PC-9 (cell line): ENCODE measurements around the gene IFI27L1. TPM values are rescaled to one million over a fixed set of nuclear protein-coding genes. Genes with fewer than 3 reads are reported as not detected.

Source experiments
- BruUV-seq: library from RNA; stranded (reverse); fragments of 400-500 nt; replicated peaks from 2 replicates; lab custom pipeline; 2021; lab: Mats Ljungman, UMichigan
- CTCF ChIA-PET: fragments of 300-600 bp; sonication (Branson Sonifier 250); formaldehyde crosslinking; loops from one replicate; lab custom pipeline; 2022; ENCODE audit warnings: antibody characterized with exemption; lab: Charles Lee
- POLR2A ChIA-PET: fragments of 300-600 bp; sonication (Branson Sonifier 250); formaldehyde crosslinking; loops from one replicate; lab custom pipeline; 2022; ENCODE audit warnings: antibody characterized with exemption; ENCODE audit not compliant: unreplicated experiment; lab: Charles Lee
- DNase-seq, 2 experiments: peaks; one replicate each; pipeline versions ENCODE4 v3.0.0 to v3.0.0-alpha.2; 2015 to 2022; ENCODE audit warnings: mixed read lengths in 1 of 2
- H2AFZ ChIP-seq: fragments of 200-600 bp; sonication (generic); 2 replicates; pipeline ENCODE4 v1.8.1; 2017; ENCODE audit warnings: antibody characterized with exemption
- H3F3A ChIP-seq: fragments of 200-600 bp; sonication (generic); 2 replicates; pipeline ENCODE4 v1.8.1; 2017; ENCODE audit warnings: antibody characterized with exemption, mild to moderate bottlenecking, low read depth; ENCODE audit not compliant: insufficient read depth
- H3K27ac ChIP-seq: fragments of 200-600 bp; sonication (generic); 2 replicates; pipeline ENCODE4 v1.6.1; 2016; ENCODE audit warnings: mixed run types
- H3K27me3 ChIP-seq: fragments of 200-600 bp; sonication (generic); 2 replicates; pipeline ENCODE4 v1.6.1; 2016; ENCODE audit warnings: low read depth, mixed run types; ENCODE audit not compliant: insufficient read depth
- H3K36me3 ChIP-seq: fragments of 200-600 bp; sonication (generic); 2 replicates; pipeline ENCODE4 v1.6.1; 2016; ENCODE audit warnings: low read depth, mixed run types
- H3K4me1 ChIP-seq: fragments of 200-600 bp; sonication (generic); replicated peaks from 2 replicates; pipeline ENCODE4 v1.6.1; 2016; ENCODE audit warnings: mixed run types; ENCODE audit not compliant: insufficient read depth
- H3K4me2 ChIP-seq: fragments of 200-600 bp; sonication (generic); 2 replicates; pipeline ENCODE4 v1.6.1; 2017; ENCODE audit warnings: mixed run types
- H3K4me3 ChIP-seq: fragments of 200-600 bp; sonication (generic); 2 replicates; pipeline ENCODE4 v1.6.1; 2016; ENCODE audit warnings: mixed run types
- H3K79me2 ChIP-seq: fragments of 200-600 bp; sonication (generic); 2 replicates; pipeline ENCODE4 v1.6.1; 2017; ENCODE audit warnings: low read depth, mixed run types
- H3K9me2 ChIP-seq: fragments of 200-600 bp; sonication (generic); 2 replicates; pipeline ENCODE4 v1.8.1; 2017; ENCODE audit warnings: mild to moderate bottlenecking; ENCODE audit not compliant: insufficient read depth
- H3K9me3 ChIP-seq: fragments of 200-600 bp; sonication (generic); 2 replicates; pipeline ENCODE4 v1.8.1; 2016; ENCODE audit warnings: low read depth; ENCODE audit not compliant: insufficient read depth
- H4K20me1 ChIP-seq: fragments of 200-600 bp; sonication (generic); 2 replicates; pipeline ENCODE4 v1.8.1; 2017; ENCODE audit not compliant: insufficient read depth
- EZH2 ChIP-seq: fragments of 200-600 bp; sonication (generic); IDR thresholded peaks from 2 replicates; pipeline ENCODE4 v1.8.0; 2017; ENCODE audit warnings: antibody characterized with exemption, low read depth
- intact Hi-C: fragments of 100-400 bp; cut with micrococcal nuclease; formaldehyde crosslinking; loops from one replicate; pipeline ENCODE4 v1.10.0; 2022; ENCODE audit not compliant: unreplicated experiment
- total RNA-seq: library from RNA; stranded (reverse); gene quantifications from 2 replicates; pipeline ENCODE4 v1.2.3, GENCODE V29; 2021
- TF ChIP-seq, protein P1 (sequence below): fragments of 200-600 bp; sonication (generic); conservative IDR thresholded peaks from 2 replicates; pipeline ENCODE4 v1.6.1; 2017; ENCODE audit warnings: mixed run types, antibody characterized with exemption, mild to moderate bottlenecking, moderate library complexity

IFI27L1 gene
- total RNA-seq, 1 experiment from 2014 or later: 9.7 TPM

DNA sequence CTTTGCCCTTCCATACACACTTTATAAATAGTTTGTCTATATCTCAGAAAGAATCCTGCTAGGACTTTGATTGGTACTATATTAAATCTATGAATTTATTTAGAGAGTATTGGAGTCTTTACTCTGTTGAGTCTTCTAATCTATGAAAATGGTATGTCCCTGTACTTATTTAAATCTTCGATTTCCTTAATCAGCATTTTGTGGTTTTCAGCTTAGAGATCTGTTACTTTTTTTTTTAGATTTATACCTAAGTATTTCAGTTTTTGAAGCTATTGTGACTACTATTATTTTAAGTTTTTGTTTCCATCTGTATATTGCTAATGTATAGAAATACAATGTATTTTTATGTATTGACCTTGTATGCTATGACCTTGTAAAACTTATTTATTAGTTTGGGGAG is 61.7 kb downstream of the IFI27L1 start:
- no peaks in the 10 kb centered on the region for H3F3A ChIP-seq
- H3K9me2 ChIP-seq: no peaks in the 10 kb centered on the region
- H3K9me3 ChIP-seq: no peaks in the 10 kb centered on the region
- H3K4me3 ChIP-seq: no peak overlapping the region
- ChIA-PET CTCF (no interaction called here), POLR2A (no interaction called here)
- no peak for TF ChIP-seq EZH2
- TF ChIP-seq, protein P1, sequence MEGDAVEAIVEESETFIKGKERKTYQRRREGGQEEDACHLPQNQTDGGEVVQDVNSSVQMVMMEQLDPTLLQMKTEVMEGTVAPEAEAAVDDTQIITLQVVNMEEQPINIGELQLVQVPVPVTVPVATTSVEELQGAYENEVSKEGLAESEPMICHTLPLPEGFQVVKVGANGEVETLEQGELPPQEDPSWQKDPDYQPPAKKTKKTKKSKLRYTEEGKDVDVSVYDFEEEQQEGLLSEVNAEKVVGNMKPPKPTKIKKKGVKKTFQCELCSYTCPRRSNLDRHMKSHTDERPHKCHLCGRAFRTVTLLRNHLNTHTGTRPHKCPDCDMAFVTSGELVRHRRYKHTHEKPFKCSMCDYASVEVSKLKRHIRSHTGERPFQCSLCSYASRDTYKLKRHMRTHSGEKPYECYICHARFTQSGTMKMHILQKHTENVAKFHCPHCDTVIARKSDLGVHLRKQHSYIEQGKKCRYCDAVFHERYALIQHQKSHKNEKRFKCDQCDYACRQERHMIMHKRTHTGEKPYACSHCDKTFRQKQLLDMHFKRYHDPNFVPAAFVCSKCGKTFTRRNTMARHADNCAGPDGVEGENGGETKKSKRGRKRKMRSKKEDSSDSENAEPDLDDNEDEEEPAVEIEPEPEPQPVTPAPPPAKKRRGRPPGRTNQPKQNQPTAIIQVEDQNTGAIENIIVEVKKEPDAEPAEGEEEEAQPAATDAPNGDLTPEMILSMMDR: no peak
- H3K27me3 ChIP-seq: no peaks in the 10 kb centered on the region
- H3K79me2 ChIP-seq: no peaks in the 10 kb centered on the region
- BruUV-seq: no TSS peak
- no peak overlapping the region for H3K27ac ChIP-seq
- no peaks in the 10 kb centered on the region for H4K20me1 ChIP-seq
- no peaks in the 10 kb centered on the region for H3K4me1 ChIP-seq
- H3K4me2 ChIP-seq: no peak overlapping the region
- no peak overlapping the region for H2AFZ ChIP-seq
- no peak for DNase-seq
- intact Hi-C loops: no loop called here
- H3K36me3 ChIP-seq: no peaks in the 10 kb centered on the region

DNA sequence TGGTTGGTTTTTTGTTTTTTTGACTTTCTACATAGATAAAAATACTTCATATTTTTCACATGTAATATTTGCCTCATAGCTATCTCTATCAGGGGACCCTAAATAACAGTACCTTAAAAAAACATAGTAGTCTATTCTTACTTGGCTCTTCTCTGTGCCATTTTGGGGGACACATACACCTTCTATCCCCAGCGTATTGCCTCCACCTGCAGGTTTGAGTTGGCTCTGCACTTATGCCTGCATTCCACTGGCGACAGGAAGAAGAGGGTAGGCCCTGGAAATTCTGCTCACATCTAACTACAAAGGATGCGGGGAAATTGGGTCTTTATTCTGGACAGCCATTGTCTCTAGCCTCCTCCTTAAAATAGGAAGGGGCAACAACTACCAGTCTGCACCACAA is 62.1 kb downstream of the IFI27L1 start:
- Histone ChIP-seq H3K4me3 (no peak overlapping the region), H3K4me1 (no peaks in the 10 kb centered on the region), H3K9me2 (no peaks in the 10 kb centered on the region), H2AFZ (no peak overlapping the region), H4K20me1 (no peaks in the 10 kb centered on the region), H3K9me3 (no peaks in the 10 kb centered on the region), H3K4me2 (no peak overlapping the region), H3K36me3 (no peaks in the 10 kb centered on the region), H3K27me3 (no peaks in the 10 kb centered on the region), H3K27ac (no peak overlapping the region), H3K79me2 (no peaks in the 10 kb centered on the region), H3F3A (no peaks in the 10 kb centered on the region)
- intact Hi-C loops: no loop called here
- POLR2A ChIA-PET: no interaction called here
- no TSS peak for BruUV-seq
- TF ChIP-seq EZH2: no peak
- TF ChIP-seq, protein P1: no peak; the same call in 1 of the 2 replicates
- CTCF ChIA-PET: no interaction called here
- DNase-seq: no peak

DNA sequence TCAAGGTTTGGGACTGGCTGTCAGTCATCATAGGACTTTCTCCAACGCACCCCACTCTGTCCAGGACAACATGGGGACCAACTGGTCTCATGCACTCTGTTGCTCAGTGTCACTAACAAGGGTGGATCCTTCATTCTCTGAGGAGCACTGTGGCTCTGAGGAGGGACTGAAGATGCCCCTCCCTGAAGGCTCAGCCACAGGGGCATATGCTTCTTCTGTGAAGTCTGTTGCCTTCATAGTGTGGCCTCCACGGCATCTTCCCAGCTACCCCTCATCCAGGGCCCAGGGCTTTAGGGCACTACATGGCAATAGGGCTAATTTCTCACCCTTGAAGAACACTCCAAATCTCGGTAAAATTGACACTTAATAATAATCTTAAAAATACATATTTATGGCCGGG is 62.6 kb downstream of the IFI27L1 start:
- H3F3A ChIP-seq: no peaks in the 10 kb centered on the region
- H3K4me3 ChIP-seq: no peak overlapping the region
- no peaks in the 10 kb centered on the region for H3K9me3 ChIP-seq
- H3K79me2 ChIP-seq: no peaks in the 10 kb centered on the region
- CTCF ChIA-PET: no interaction called here
- H3K4me2 ChIP-seq: no peak overlapping the region
- H3K27ac ChIP-seq: no peak overlapping the region
- TF ChIP-seq, protein P1: no peak
- TF ChIP-seq EZH2: no peak
- no peaks in the 10 kb centered on the region for H3K27me3 ChIP-seq
- intact Hi-C loops: no loop called here
- no peak overlapping the region for H2AFZ ChIP-seq
- no TSS peak for BruUV-seq
- DNase-seq: no peak
- no peaks in the 10 kb centered on the region for H3K9me2 ChIP-seq
- H3K36me3 ChIP-seq: no peaks in the 10 kb centered on the region
- POLR2A ChIA-PET: no interaction called here
- no peaks in the 10 kb centered on the region for H4K20me1 ChIP-seq
- H3K4me1 ChIP-seq: no peaks in the 10 kb centered on the region
